Body of pancreas (tissue), 4 donors: ENCODE results near the gene TSTD2.

ENCODE experiments used
- POLR2A ChIP-seq, 3 donors: fragments of 450-650 bp; IDR thresholded peaks; one replicate each; pipeline ENCODE4 v1.6.1; 2016; ENCODE audit warnings: antibody characterized with exemption in 3 of 3, mild to moderate bottlenecking in 2 of 3
- TF ChIP-seq, protein P1 (sequence below), 7 experiments: fragments of 450-650 bp in 4 of 7; fragments of 200-600 bp in 3 of 7; sonication (generic) in 3 of 7; IDR thresholded peaks; one replicate each; pipeline ENCODE4 v1.5.1; 2016 to 2019; ENCODE audit warnings: antibody characterized with exemption in 7 of 7

DNA sequence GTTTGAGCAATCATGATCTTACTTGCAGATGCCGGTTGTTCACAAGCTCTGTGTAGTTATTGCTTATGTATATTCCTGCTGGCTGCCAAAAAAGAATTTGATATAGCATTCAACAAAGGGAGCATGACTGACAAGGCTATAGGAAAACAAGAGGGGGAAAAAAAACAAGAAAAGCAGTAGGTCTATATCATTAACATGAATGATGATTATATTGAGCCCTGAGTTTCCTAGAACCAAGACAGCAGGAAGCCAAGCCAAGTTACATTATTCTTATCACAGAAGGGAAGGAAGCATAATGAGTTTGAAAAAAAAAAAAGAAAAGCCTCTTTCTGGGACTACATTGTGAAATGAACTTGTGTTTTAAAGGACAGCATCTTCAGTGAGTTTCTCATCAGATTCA is 41.0 kb downstream of the TSTD2 start:
- TF ChIP-seq POLR2A (IDR thresholded peaks at IDR 0.05), result no peak
- TF ChIP-seq, protein P1, sequence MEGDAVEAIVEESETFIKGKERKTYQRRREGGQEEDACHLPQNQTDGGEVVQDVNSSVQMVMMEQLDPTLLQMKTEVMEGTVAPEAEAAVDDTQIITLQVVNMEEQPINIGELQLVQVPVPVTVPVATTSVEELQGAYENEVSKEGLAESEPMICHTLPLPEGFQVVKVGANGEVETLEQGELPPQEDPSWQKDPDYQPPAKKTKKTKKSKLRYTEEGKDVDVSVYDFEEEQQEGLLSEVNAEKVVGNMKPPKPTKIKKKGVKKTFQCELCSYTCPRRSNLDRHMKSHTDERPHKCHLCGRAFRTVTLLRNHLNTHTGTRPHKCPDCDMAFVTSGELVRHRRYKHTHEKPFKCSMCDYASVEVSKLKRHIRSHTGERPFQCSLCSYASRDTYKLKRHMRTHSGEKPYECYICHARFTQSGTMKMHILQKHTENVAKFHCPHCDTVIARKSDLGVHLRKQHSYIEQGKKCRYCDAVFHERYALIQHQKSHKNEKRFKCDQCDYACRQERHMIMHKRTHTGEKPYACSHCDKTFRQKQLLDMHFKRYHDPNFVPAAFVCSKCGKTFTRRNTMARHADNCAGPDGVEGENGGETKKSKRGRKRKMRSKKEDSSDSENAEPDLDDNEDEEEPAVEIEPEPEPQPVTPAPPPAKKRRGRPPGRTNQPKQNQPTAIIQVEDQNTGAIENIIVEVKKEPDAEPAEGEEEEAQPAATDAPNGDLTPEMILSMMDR (IDR thresholded peaks at IDR 0.05), result no peak
